ENCODE results near the gene SIGLEC10. TPM values are rescaled to one million over a fixed set of nuclear protein-coding genes. Genes with fewer than 3 reads are reported as not detected.

Gene SIGLEC10
- total RNA-seq, 2 experiments from 2014 or later: 1.2 to 1.8 TPM

Other genes starting within 250 kb of the SIGLEC10 start
- gene CD33, start 192.6 kb downstream of the SIGLEC10 start, total RNA-seq: under 1 TPM in 1 of 2 experiments, not detected in 1; 0.13 TPM
- gene SIGLECL1, start 166.6 kb downstream of the SIGLEC10 start, total RNA-seq: not detected
- gene IGLON5, start 106.0 kb downstream of the SIGLEC10 start, total RNA-seq: under 1 TPM; 0.19 to 0.21 TPM
- 1 to 10 TPM; 3.3 to 3.8 TPM for gene VSIG10L, start 75.5 kb downstream of the SIGLEC10 start, total RNA-seq
- 100 to 1,000 TPM; 127 to 130 TPM for gene ETFB, start 51.3 kb downstream of the SIGLEC10 start, total RNA-seq
- 10 to 100 TPM; 21.6 to 22.3 TPM for gene CLDND2, start 48.6 kb downstream of the SIGLEC10 start, total RNA-seq
- gene NKG7, start 45.0 kb downstream of the SIGLEC10 start, total RNA-seq: 100 to 1,000 TPM; 835 to 848 TPM
- gene LIM2, start 29.7 kb downstream of the SIGLEC10 start, total RNA-seq: 1 to 10 TPM in 1 of 2 experiments, under 1 TPM in 1; 0.31 to 1.2 TPM
- gene C19orf84, start 27.1 kb downstream of the SIGLEC10 start, total RNA-seq: under 1 TPM in 1 of 2 experiments, not detected in 1; 0.19 TPM
- not detected for gene SIGLEC8, start 40.8 kb upstream of the SIGLEC10 start, total RNA-seq
- not detected for gene CEACAM18, start 60.9 kb upstream of the SIGLEC10 start, total RNA-seq
- gene SIGLEC12, start 84.2 kb upstream of the SIGLEC10 start, total RNA-seq: 1 to 10 TPM; 1.5 to 1.6 TPM
- not detected for gene SIGLEC6, start 114.0 kb upstream of the SIGLEC10 start, total RNA-seq
- gene ZNF175, start 153.6 kb upstream of the SIGLEC10 start, total RNA-seq: 10 to 100 TPM; 11.3 to 12.9 TPM
- not detected for gene SIGLEC5, start 212.8 kb upstream of the SIGLEC10 start, total RNA-seq
- gene SIGLEC14, start 229.2 kb upstream of the SIGLEC10 start, total RNA-seq: under 1 TPM in 1 of 2 experiments, not detected in 1; 0.08 TPM

Data from activated CD8-positive, alpha-beta memory T cell treated with anti-CD3 and anti-CD28 coated beads for 36 hours (primary cell).